ENCODE results near the gene TRIM67.

DNA sequence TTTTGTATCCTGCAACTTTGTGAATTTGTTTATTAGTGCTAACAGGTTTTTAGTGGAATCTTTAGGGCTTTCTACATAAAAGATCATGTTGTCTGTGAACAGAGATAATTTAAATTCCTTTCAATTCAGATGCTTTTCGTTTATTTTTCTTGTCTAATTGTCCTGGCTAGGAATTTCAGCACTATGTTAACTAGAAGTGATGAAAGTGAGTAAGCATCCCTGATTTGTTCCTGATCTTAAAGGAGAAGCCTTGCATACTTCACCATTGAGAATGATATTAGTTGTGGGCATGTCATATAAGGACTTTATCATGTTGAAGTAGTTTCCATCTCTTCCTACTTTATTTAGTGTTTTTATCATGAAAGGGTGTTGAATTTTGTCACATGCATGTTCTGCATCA lies 23.6 kb upstream of the TRIM67 start:
- no peak for TF ChIP-seq POLR2AphosphoS5 (IDR thresholded peaks at IDR 0.05; ENCODE audit: low read depth, low read length)
- TF ChIP-seq POLR2A (IDR thresholded peaks at IDR 0.05; ENCODE audit: low read depth, low read length): no peak
- TF ChIP-seq TAF1 (IDR thresholded peaks at IDR 0.05; ENCODE audit: low read depth, low read length): no peak
- TF ChIP-seq SPI1 (IDR thresholded peaks at IDR 0.05; ENCODE audit: low read depth, low read length): no peak
